Endothelial cell (in vitro differentiated cells): ENCODE measurements around the gene RANBP17. TPM values are rescaled to one million over a fixed set of nuclear protein-coding genes. Genes with fewer than 3 reads are reported as not detected.

Source experiments
- DNase-seq: peaks from one replicate; pipeline ENCODE4 v3.0.0; 2021; ENCODE audit warnings: low spot score
- H3K27ac Mint-ChIP-seq: one replicate; pipeline ENCODE4 v1.8.0; 2021; ENCODE audit warnings: mixed read lengths, inconsistent platforms; ENCODE audit not compliant: unreplicated experiment
- H3K27me3 Mint-ChIP-seq: one replicate; pipeline ENCODE4 v1.8.0; 2021; ENCODE audit warnings: mild to moderate bottlenecking, moderate library complexity, mixed read lengths, inconsistent platforms; ENCODE audit not compliant: unreplicated experiment
- H3K36me3 Mint-ChIP-seq: one replicate; pipeline ENCODE4 v1.8.0; 2021; ENCODE audit warnings: mild to moderate bottlenecking, low read depth, mixed read lengths, inconsistent platforms; ENCODE audit not compliant: unreplicated experiment
- H3K4me1 Mint-ChIP-seq: one replicate; pipeline ENCODE4 v1.8.0; 2021; ENCODE audit warnings: mild to moderate bottlenecking, mixed read lengths, inconsistent platforms; ENCODE audit not compliant: unreplicated experiment
- H3K4me3 Mint-ChIP-seq: one replicate; pipeline ENCODE4 v1.8.0; 2021; ENCODE audit warnings: mild to moderate bottlenecking, mixed read lengths, inconsistent platforms; ENCODE audit not compliant: unreplicated experiment
- H3K9me3 Mint-ChIP-seq: one replicate; pipeline ENCODE4 v1.8.0; 2021; ENCODE audit warnings: mixed read lengths, inconsistent platforms; ENCODE audit not compliant: unreplicated experiment
- CTCF ChIP-seq: fragments of 200-600 bp; sonication (generic); IDR thresholded peaks from one replicate; pipeline ENCODE4 v1.5.0; 2021; ENCODE audit warnings: antibody characterized with exemption; ENCODE audit not compliant: unreplicated experiment
- total RNA-seq: library from RNA; stranded (reverse); fragmentation: NEBNext Ultra II Directional; extraction: Animal tissue kit (Norgen Biotek cat#: 25700); gene quantifications from one replicate; pipeline ENCODE4 v1.2.1, GENCODE V29; 2021; ENCODE audit not compliant: unreplicated experiment

The RANBP17 gene
- total RNA-seq, 1 donor from 2014 or later: 22.7 TPM

- Mint-ChIP-seq H3K36me3 (no peaks in the 10 kb centered on the region), H3K9me3 (no peaks in the 10 kb centered on the region), H3K4me3 (no peak overlapping the region), H3K4me1 (no peaks in the 10 kb centered on the region), H3K27ac (no peak overlapping the region), H3K27me3 (no peaks in the 10 kb centered on the region)
- peak; percentile 14 for DNase-seq
- TF ChIP-seq CTCF: no peak
Measured at GRCh38 chr5:171272996-171273970, 411.5 kb downstream of the RANBP17 start.

GRCh38 chr5:171275841-171276544, 414.2 kb downstream of the RANBP17 start:
- DNase-seq: no peak
- Mint-ChIP-seq H3K9me3 (no peaks in the 10 kb centered on the region), H3K27me3 (peaks cover 2% of the 10 kb centered on the region), H3K27ac (no peak overlapping the region), H3K4me1 (no peaks in the 10 kb centered on the region), H3K4me3 (no peak overlapping the region), H3K36me3 (no peaks in the 10 kb centered on the region)
- no peak for TF ChIP-seq CTCF

GRCh38 chr5:171283753-171284152, 421.9 kb downstream of the RANBP17 start:
- Mint-ChIP-seq H3K27ac (no peak overlapping the region), H3K9me3 (no peaks in the 10 kb centered on the region)
- TF ChIP-seq CTCF: no peak

GRCh38 chr5:171285465-171285864, 423.6 kb downstream of the RANBP17 start:
- Mint-ChIP-seq H3K27ac (no peak overlapping the region), H3K27me3 (peaks cover 4% of the 10 kb centered on the region), H3K4me1 (no peaks in the 10 kb centered on the region), H3K4me3 (no peak overlapping the region), H3K36me3 (no peaks in the 10 kb centered on the region), H3K9me3 (no peaks in the 10 kb centered on the region)
- TF ChIP-seq CTCF: no peak
- no peak for DNase-seq

More at GRCh38 chr5:171283753-171284152, 421.9 kb downstream of the RANBP17 start:
- H3K4me3 Mint-ChIP-seq: no peak overlapping the region
- H3K27me3 Mint-ChIP-seq: peaks cover 4% of the 10 kb centered on the region
- H3K36me3 Mint-ChIP-seq: no peaks in the 10 kb centered on the region
- no peak for DNase-seq
- no peaks in the 10 kb centered on the region for H3K4me1 Mint-ChIP-seq

GRCh38 chr5:171288066-171288465, 426.2 kb downstream of the RANBP17 start:
- H3K27me3 Mint-ChIP-seq: peaks cover 2% of the 10 kb centered on the region
- H3K27ac Mint-ChIP-seq: no peak overlapping the region
- no peaks in the 10 kb centered on the region for H3K9me3 Mint-ChIP-seq
- no peak overlapping the region for H3K4me3 Mint-ChIP-seq
- no peak for TF ChIP-seq CTCF
- DNase-seq: no peak
- H3K4me1 Mint-ChIP-seq: no peaks in the 10 kb centered on the region
- H3K36me3 Mint-ChIP-seq: no peaks in the 10 kb centered on the region
